SU-DHL-6 (cell line): ENCODE measurements around the gene STK36.

Experiments
- H2AFZ ChIP-seq: fragments of 200-600 bp; sonication (generic); 2 replicates; pipeline ENCODE4 v1.6.1; 2014; ENCODE audit warnings: low read depth, mild to moderate bottlenecking, moderate library complexity, mixed read lengths, antibody characterized with exemption, low read length; ENCODE audit not compliant: severe bottlenecking
- H3F3A ChIP-seq: fragments of 200-600 bp; shearing (Covaris generic); 2 replicates; pipeline ENCODE4 v1.6.0; 2016; ENCODE audit warnings: antibody characterized with exemption, mild to moderate bottlenecking; ENCODE audit not compliant: insufficient read depth
- H3K27ac ChIP-seq: fragments of 200-600 bp; sonication (generic); 2 replicates; pipeline ENCODE4 v1.5.1; 2016; ENCODE audit warnings: low read depth, mild to moderate bottlenecking, low read length, moderate library complexity, mixed read lengths
- H3K27me3 ChIP-seq: fragments of 200-600 bp; sonication (generic), shearing (Covaris generic); 2 replicates; pipeline ENCODE4 v1.6.0; 2014; ENCODE audit warnings: mild to moderate bottlenecking, low read length
- H3K36me3 ChIP-seq: fragments of 200-600 bp; sonication (generic); 2 replicates; pipeline ENCODE4 v1.6.1; 2014; ENCODE audit warnings: mild to moderate bottlenecking, low read length, mixed read lengths
- H3K4me2 ChIP-seq: fragments of 300-600, 200-600 bp; shearing (Covaris generic), sonication (generic); 2 replicates; pipeline ENCODE4 v1.6.0; 2014; ENCODE audit warnings: low read length, low read depth, mild to moderate bottlenecking; ENCODE audit not compliant: poor library complexity, severe bottlenecking
- H3K4me3 ChIP-seq: fragments of 200-600 bp; sonication (generic); 2 replicates; pipeline ENCODE4 v1.5.1; 2014; ENCODE audit warnings: antibody characterized with exemption, low read length, mild to moderate bottlenecking, mixed read lengths; ENCODE audit not compliant: insufficient read depth, poor library complexity, severe bottlenecking
- H3K79me2 ChIP-seq: fragments of 200-600 bp; sonication (generic); 2 replicates; pipeline ENCODE4 v1.6.1; 2014; ENCODE audit warnings: mild to moderate bottlenecking, low read length, moderate library complexity; ENCODE audit not compliant: insufficient read depth
- H3K9ac ChIP-seq: fragments of 200-600 bp; sonication (generic); 2 replicates; pipeline ENCODE4 v1.7.0; 2014; ENCODE audit warnings: mild to moderate bottlenecking, low read length
- H3K9me2 ChIP-seq: fragments of 200-600 bp; sonication (generic); replicated peaks from 2 replicates; pipeline ENCODE4 v1.6.1; 2014; ENCODE audit warnings: low read length; ENCODE audit not compliant: insufficient read depth
- H3K9me3 ChIP-seq: fragments of 200-600 bp; sonication (generic); 2 replicates; pipeline ENCODE4 v1.6.1; 2014; ENCODE audit warnings: low read length, mixed read lengths; ENCODE audit not compliant: insufficient read depth
- H4K20me1 ChIP-seq: fragments of 200-600 bp; sonication (generic); 2 replicates; pipeline ENCODE4 v1.6.1; 2014; ENCODE audit warnings: low read depth, mild to moderate bottlenecking, antibody characterized with exemption, low read length, moderate library complexity, mixed read lengths
- CTCF ChIP-seq: fragments of 200-600 bp; sonication (generic); IDR thresholded peaks from one replicate; pipeline ENCODE4 v1.5.1; 2017; ENCODE audit warnings: antibody characterized with exemption, mild to moderate bottlenecking, low read length, moderate library complexity; ENCODE audit not compliant: insufficient read depth, poor library complexity, severe bottlenecking
- EZH2phosphoT487 ChIP-seq: fragments of 200-600 bp; sonication (generic), shearing (Covaris generic); conservative IDR thresholded peaks from 2 replicates; pipeline ENCODE4 v1.6.1; 2018; ENCODE audit warnings: mild to moderate bottlenecking, antibody characterized with exemption, low read length, moderate library complexity, mixed read lengths

STK36 gene

DNA sequence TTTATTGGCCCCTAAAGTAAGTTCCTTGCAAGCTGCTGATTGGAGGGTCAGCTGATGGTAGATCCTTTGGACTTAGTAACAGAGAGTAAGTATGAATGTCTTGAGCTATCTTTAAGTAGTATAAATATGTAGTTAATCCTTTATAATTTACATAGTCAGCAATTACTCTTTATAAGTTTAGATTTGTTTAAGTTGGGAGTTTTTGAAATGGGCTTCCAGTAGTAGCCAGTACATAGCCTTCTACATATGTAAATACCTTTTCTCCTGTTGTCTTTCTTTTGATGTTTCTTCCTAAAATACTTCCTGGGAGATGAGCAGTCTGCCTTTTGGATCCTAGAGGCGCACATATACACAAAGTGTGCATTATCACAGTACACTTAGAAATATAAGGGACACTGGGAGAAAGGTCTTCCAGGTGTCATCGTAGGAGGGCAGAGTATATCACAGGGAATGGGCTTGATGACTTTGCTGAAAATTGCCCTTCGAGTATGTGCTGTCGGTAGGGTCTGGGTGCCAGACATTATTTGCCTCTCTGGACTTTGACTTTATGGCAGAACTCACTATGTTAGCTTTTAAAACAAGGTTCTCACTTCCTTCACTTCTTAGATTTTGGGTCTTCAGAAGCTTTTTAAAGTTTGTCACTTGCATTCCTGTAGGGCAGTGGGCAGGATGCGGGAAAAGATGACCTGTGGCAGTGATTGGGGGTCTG lies 60.3 kb downstream of the STK36 start:
- Histone ChIP-seq H3K27me3 (no peaks in the 10 kb centered on the region), H3K9me2 (no peaks in the 10 kb centered on the region), H4K20me1 (peaks cover 5% of the 10 kb centered on the region; the same call in 1 of the 2 replicates), H3F3A (0 out of 2 replicates have a peak, but pooled peaks cover 2% of the 10 kb centered on the region), H3K9ac (no peak overlapping the region), H3K79me2 (peaks cover 72% of the 10 kb centered on the region), H3K9me3 (no peaks in the 10 kb centered on the region), H3K27ac (no peak overlapping the region), H3K4me3 (no peak overlapping the region), H3K36me3 (peaks cover 4% of the 10 kb centered on the region; the same call in 1 of the 2 replicates), H3K4me2 (no peak overlapping the region), H2AFZ (no peak overlapping the region)
- TF ChIP-seq CTCF (no peak), EZH2phosphoT487 (no peak)

GRCh38 chr2:218732761-218733158 lies 60.9 kb downstream of the STK36 start:
- Histone ChIP-seq H3F3A (0 out of 2 replicates have a peak, but pooled peaks cover under 1% of the 10 kb centered on the region), H3K4me2 (no peak overlapping the region), H3K36me3 (no peaks in the 10 kb centered on the region), H3K79me2 (peaks cover 66% of the 10 kb centered on the region), H3K9me2 (no peaks in the 10 kb centered on the region), H3K9me3 (no peaks in the 10 kb centered on the region), H3K9ac (no peak overlapping the region), H3K4me3 (no peak overlapping the region), H3K27ac (no peak overlapping the region), H2AFZ (no peak overlapping the region), H4K20me1 (peaks cover 5% of the 10 kb centered on the region; the same call in 1 of the 2 replicates), H3K27me3 (no peaks in the 10 kb centered on the region)
- TF ChIP-seq EZH2phosphoT487 (no peak), CTCF (no peak)

DNA sequence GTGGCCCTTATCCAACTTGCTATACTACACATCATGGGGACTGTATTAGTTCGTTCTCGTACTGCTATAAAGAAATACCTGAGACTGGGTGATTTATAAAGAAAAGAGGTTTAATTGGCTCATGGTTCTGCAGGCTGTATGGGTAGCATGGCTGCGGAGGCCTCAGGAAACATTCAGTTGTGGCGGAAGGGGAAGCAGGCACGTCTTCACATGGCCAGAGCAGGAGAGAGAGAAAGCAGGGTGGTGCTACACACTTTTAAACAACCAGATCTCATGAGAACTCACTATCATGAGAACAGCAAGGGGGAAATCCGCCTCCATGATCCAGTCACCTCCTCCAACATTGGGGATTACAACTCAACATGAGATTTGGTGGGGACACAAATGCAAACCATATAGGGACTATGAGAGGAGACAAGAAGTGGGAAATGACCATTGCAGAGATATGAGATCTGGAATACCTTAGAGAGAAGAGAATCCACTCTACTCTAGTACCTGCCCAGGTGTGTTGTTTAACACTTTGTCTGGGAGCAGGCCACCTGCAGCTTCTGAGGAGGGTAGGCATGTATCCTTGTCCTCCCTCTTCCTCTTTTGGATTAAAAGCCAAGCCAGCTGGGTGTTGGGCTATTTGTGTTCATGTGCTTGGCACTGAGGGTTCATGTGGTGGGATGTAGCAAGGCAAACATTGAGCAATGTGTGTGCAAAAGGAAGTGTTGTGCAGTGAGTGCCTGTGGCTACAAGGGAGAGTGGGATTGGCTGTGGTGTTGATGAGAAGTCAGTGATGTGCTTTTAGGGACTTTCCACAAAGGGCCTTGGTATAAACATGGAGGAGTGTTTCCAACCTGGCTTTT lies 61.5 kb downstream of the STK36 start:
- TF ChIP-seq EZH2phosphoT487 (no peak), CTCF (no peak)
- Histone ChIP-seq H3K27ac (no peak overlapping the region), H3K36me3 (no peaks in the 10 kb centered on the region)

More for the DNA sequence above, 61.5 kb downstream of the STK36 start:
- H3K27me3 ChIP-seq: no peaks in the 10 kb centered on the region
- H3K9ac ChIP-seq: no peak overlapping the region
- no peaks in the 10 kb centered on the region for H3K9me2 ChIP-seq
- no peak overlapping the region for H3K4me2 ChIP-seq
- H3F3A ChIP-seq: no peaks in the 10 kb centered on the region
- H3K79me2 ChIP-seq: peaks cover 62% of the 10 kb centered on the region
- H4K20me1 ChIP-seq: peaks cover 5% of the 10 kb centered on the region; the same call in 1 of the 2 replicates
- H2AFZ ChIP-seq: no peak overlapping the region
- H3K9me3 ChIP-seq: no peaks in the 10 kb centered on the region
- no peak overlapping the region for H3K4me3 ChIP-seq
